ENCODE data around the gene TP53I13.
"Not testable (repeated sequence)": the region's sequence is repeated elsewhere in the genome, so short reads cannot be mapped to it uniquely, and the experiment has no call there.

Gene TP53I13

GRCh38 chr17:29557739-29558116 lies 10.8 kb upstream of the TP53I13 start:
- H3K27ac ChIP-seq, result no peak overlapping the region
- H3K27me3 ChIP-seq (replicated peaks), result no peaks in the 10 kb centered on the region
- in situ Hi-C loops (cut with HindIII; ENCODE audit: low pct_ligation_motif_present, low sequenced_read_pairs), result no loop called here
- no peak overlapping the region for H3K4me3 ChIP-seq (ENCODE audit: low read depth, low read length)
- no peaks in the 10 kb centered on the region for H3K36me3 ChIP-seq (replicated peaks)
- DNase-seq, result no peak
- TF ChIP-seq CTCF (IDR thresholded peaks at IDR 0.05; ENCODE audit: low read depth, low read length, missing control alignments), result no peak

GRCh38 chr17:29558139-29558538 lies 10.4 kb upstream of the TP53I13 start:
- in situ Hi-C loops (cut with HindIII; ENCODE audit: low pct_ligation_motif_present, low sequenced_read_pairs), result not testable (repeated sequence)

GRCh38 chr17:29559640-29560039 lies 8.9 kb upstream of the TP53I13 start:
- in situ Hi-C loops (cut with HindIII; ENCODE audit: low pct_ligation_motif_present, low sequenced_read_pairs), result no loop called here
- no peak overlapping the region for H3K27ac ChIP-seq
- no peaks in the 10 kb centered on the region for H3K36me3 ChIP-seq (replicated peaks)
- H3K27me3 ChIP-seq (replicated peaks), result no peaks in the 10 kb centered on the region
- DNase-seq, result no peak
- no peak overlapping the region for H3K4me3 ChIP-seq (ENCODE audit: low read depth, low read length)
- TF ChIP-seq CTCF (IDR thresholded peaks at IDR 0.05; ENCODE audit: low read depth, low read length, missing control alignments), result no peak

More at GRCh38 chr17:29558139-29558538, 10.4 kb upstream of the TP53I13 start:
- not testable (repeated sequence) for H3K36me3 ChIP-seq (replicated peaks); DNase-seq; H3K4me3 ChIP-seq (ENCODE audit: low read depth, low read length); H3K27me3 ChIP-seq (replicated peaks); H3K27ac ChIP-seq

GRCh38 chr17:29560316-29560715 lies 8.2 kb upstream of the TP53I13 start:
- in situ Hi-C loops (cut with HindIII; ENCODE audit: low pct_ligation_motif_present, low sequenced_read_pairs), result no loop called here
- DNase-seq, result no peak
- H3K27me3 ChIP-seq (replicated peaks), result no peaks in the 10 kb centered on the region
- TF ChIP-seq CTCF (IDR thresholded peaks at IDR 0.05; ENCODE audit: low read depth, low read length, missing control alignments), result no peak
- no peak overlapping the region for H3K4me3 ChIP-seq (ENCODE audit: low read depth, low read length)
- no peak overlapping the region for H3K27ac ChIP-seq
- H3K36me3 ChIP-seq (replicated peaks), result no peaks in the 10 kb centered on the region

GRCh38 chr17:29561554-29562517 lies 6.7 kb upstream of the TP53I13 start:
- no peak overlapping the region for H3K4me3 ChIP-seq (ENCODE audit: low read depth, low read length)
- no peak for DNase-seq
- no peak overlapping the region for H3K27ac ChIP-seq
- in situ Hi-C loops (cut with HindIII; ENCODE audit: low pct_ligation_motif_present, low sequenced_read_pairs), result no loop called here
- no peaks in the 10 kb centered on the region for H3K36me3 ChIP-seq (replicated peaks)
- H3K27me3 ChIP-seq (replicated peaks), result no peaks in the 10 kb centered on the region
- TF ChIP-seq CTCF (IDR thresholded peaks at IDR 0.05; ENCODE audit: low read depth, low read length, missing control alignments), result no peak

- in situ Hi-C loops (cut with HindIII; ENCODE audit: low pct_ligation_motif_present, low sequenced_read_pairs), result no loop called here
- DNase-seq, result no peak
- TF ChIP-seq CTCF (IDR thresholded peaks at IDR 0.05; ENCODE audit: low read depth, low read length, missing control alignments), result no peak
- Histone ChIP-seq H3K27me3 (replicated peaks) (no peaks in the 10 kb centered on the region), H3K4me3 (ENCODE audit: low read depth, low read length) (no peak overlapping the region), H3K27ac (no peak overlapping the region), H3K36me3 (replicated peaks) (no peaks in the 10 kb centered on the region)
Measured at GRCh38 chr17:29562615-29563014, 5.9 kb upstream of the TP53I13 start.

Measured in brain microvascular endothelial cell (primary cell).